ENCODE data around the gene SIX1. TPM values are rescaled to one million over a fixed set of nuclear protein-coding genes. Genes with fewer than 3 reads are reported as not detected.

The SIX1 gene
- total RNA-seq, 4 donors from 2014 or later = 0.31 to 0.64 TPM; not detected in 2

DNA sequence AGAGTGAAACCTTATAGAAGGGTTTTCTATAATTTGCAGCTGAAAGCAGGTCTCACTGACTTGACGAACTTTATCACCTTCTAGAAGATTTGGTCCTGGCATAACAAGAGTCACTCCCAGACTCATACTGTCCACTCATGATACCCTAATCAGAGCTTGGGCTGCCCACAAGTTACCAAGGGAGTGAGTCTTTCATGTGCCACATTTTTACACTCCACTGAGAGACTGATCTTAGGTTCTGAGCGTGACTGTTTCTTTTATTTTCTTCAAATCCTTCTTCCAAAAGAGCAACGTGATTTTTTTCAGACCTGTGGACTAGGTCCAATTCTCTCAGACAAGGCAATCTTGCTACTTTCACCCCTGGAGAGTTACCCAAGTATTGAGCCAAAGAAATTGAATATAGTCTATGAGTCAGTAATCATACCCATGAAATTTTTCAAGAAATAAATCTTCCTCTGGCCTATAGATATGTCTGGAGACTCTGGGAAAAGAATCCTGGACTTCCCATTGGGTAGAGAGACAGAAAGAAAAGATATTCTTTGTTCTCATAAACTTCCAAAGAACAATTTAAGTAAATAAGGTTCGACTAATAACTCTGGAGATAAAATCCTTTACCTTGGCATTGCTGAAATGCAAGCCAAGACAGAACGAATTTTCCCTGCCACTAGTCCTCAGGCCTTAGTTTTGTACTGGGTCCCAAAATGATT is 26.9 kb downstream of the SIX1 start:
- Histone ChIP-seq H3K27me3 (peaks cover 3% of the 10 kb centered on the region), H3K9me3 (no peaks in the 10 kb centered on the region), H3K36me3 (no peaks in the 10 kb centered on the region), H3K27ac (no peak overlapping the region), H3K4me1 (no peaks in the 10 kb centered on the region), H3K4me3 (no peak overlapping the region)
- DNase-seq (ENCODE audit: low spot score in 2 of 2) = no peak
- TF ChIP-seq, protein P1, sequence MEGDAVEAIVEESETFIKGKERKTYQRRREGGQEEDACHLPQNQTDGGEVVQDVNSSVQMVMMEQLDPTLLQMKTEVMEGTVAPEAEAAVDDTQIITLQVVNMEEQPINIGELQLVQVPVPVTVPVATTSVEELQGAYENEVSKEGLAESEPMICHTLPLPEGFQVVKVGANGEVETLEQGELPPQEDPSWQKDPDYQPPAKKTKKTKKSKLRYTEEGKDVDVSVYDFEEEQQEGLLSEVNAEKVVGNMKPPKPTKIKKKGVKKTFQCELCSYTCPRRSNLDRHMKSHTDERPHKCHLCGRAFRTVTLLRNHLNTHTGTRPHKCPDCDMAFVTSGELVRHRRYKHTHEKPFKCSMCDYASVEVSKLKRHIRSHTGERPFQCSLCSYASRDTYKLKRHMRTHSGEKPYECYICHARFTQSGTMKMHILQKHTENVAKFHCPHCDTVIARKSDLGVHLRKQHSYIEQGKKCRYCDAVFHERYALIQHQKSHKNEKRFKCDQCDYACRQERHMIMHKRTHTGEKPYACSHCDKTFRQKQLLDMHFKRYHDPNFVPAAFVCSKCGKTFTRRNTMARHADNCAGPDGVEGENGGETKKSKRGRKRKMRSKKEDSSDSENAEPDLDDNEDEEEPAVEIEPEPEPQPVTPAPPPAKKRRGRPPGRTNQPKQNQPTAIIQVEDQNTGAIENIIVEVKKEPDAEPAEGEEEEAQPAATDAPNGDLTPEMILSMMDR (IDR thresholded peaks at IDR 0.05) = no peak
- no peak for TF ChIP-seq POLR2AphosphoS5 (IDR thresholded peaks at IDR 0.05)
- TF ChIP-seq EP300 (IDR thresholded peaks at IDR 0.05) = no peak
- TF ChIP-seq POLR2A (IDR thresholded peaks at IDR 0.05) = no peak
- 50% methylated on average over 5 of the region's 5 CpGs for WGBS

DNA sequence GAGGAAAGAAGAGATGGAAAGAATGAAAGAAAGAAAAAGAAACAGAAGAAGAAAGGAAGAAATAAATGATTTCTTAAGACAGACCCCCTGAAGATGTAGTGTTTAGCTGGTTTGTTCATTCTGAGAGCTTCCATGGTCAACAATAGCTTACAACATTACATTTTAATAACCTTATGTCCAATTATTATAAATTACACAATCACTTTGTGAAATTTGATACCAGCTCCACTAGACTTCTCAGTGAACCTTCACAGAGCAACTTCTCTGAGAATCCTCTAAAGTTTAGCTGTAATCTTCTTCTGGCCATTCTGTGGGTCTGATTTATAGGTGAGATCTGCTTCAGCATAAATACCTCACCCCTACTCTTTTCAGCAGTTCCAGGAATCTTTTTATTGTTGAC is 27.9 kb downstream of the SIX1 start:
- no peaks in the 10 kb centered on the region for H3K4me1 ChIP-seq
- H3K27me3 ChIP-seq = no peaks in the 10 kb centered on the region
- H3K9me3 ChIP-seq = no peaks in the 10 kb centered on the region
- TF ChIP-seq POLR2A (IDR thresholded peaks at IDR 0.05) (no peak), EP300 (IDR thresholded peaks at IDR 0.05) (no peak), POLR2AphosphoS5 (IDR thresholded peaks at IDR 0.05) (no peak)
- TF ChIP-seq, protein P1 (IDR thresholded peaks at IDR 0.05) = no peak
- no peak for DNase-seq (ENCODE audit: low spot score in 2 of 2)
- H3K27ac ChIP-seq = no peak overlapping the region
- H3K4me3 ChIP-seq = no peak overlapping the region
- no peaks in the 10 kb centered on the region for H3K36me3 ChIP-seq

DNA sequence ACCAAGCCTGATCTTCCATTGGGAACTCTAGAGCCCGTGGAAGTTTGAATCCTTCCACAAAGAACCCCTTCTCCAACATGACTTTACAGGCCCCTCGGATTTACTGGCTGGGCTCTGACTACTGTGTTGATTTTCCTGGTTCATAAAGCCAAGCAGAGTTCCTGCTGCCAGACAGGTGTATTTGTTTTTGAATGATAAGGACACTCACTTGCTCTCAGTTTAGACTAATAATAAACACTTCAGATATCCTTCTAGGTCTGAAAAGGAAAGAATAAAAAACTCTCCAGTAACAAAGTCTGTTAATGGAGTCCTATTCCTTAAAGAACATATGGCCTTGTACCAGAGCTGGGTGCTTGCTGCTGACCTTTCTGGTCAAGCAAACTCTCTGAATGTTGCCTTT is 31.0 kb downstream of the SIX1 start:
- Histone ChIP-seq H3K27me3 (no peaks in the 10 kb centered on the region), H3K27ac (no peak overlapping the region), H3K9me3 (no peaks in the 10 kb centered on the region), H3K4me1 (no peaks in the 10 kb centered on the region), H3K36me3 (no peaks in the 10 kb centered on the region), H3K4me3 (no peak overlapping the region)
- 75% methylated on average over 2 of the region's 2 CpGs for WGBS
- TF ChIP-seq POLR2A (IDR thresholded peaks at IDR 0.05) (no peak), EP300 (IDR thresholded peaks at IDR 0.05) (no peak), POLR2AphosphoS5 (IDR thresholded peaks at IDR 0.05) (no peak)
- TF ChIP-seq, protein P1 (IDR thresholded peaks at IDR 0.05) = no peak
- no peak for DNase-seq (ENCODE audit: low spot score in 2 of 2)

DNA sequence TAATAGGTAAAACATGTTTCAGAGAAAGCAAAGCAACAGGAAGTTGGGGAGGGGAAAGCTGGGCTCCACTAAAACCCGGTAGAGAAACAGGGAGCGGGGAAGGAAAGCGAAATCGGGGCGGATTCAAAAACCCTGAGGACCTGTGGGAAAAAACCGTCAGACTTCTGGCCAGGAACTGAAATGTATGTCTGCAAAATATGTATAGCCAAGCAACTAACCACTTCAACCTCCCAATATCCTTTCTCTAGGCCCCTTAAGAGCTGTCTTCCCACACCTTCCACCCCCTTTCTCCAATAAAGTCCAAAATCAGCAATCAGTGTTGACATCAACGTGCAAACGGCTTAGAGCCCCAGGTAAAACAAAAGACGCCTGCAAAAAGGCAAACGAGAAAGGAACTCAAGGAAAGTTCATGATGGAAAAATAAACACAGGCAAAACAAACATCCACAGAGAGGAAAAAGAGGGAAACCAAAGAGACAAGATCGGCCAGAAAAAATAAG is 32.8 kb downstream of the SIX1 start:
- Histone ChIP-seq H3K4me3 (no peak overlapping the region), H3K9me3 (no peaks in the 10 kb centered on the region), H3K27me3 (no peaks in the 10 kb centered on the region), H3K4me1 (no peaks in the 10 kb centered on the region), H3K27ac (no peak overlapping the region), H3K36me3 (no peaks in the 10 kb centered on the region)
- WGBS = 46% methylated on average over 11 of the region's 11 CpGs
- DNase-seq (ENCODE audit: low spot score in 2 of 2) = no peak
- TF ChIP-seq, protein P1 (IDR thresholded peaks at IDR 0.05) = no peak
- TF ChIP-seq EP300 (IDR thresholded peaks at IDR 0.05) = no peak
- TF ChIP-seq POLR2AphosphoS5 (IDR thresholded peaks at IDR 0.05) = no peak
- TF ChIP-seq POLR2A (IDR thresholded peaks at IDR 0.05) = no peak

DNA sequence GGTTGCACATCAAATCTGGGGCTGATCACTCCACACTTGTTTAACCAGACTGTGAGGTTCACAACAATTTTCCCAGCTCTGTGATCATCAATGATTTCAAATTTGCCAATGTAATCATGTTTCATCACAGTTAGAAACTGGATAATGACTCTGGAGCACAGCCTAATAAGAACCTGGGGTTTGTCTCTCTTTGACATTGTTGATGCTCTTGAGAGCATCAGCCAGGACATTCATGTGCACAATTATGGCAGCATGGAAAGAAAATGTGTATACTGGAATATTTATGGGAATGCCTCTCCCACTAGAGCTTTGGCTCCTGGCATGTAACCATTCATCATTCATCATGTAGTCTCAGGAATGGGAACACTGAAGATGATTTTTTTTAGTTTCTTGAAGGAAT is 47.0 kb downstream of the SIX1 start:
- no peaks in the 10 kb centered on the region for H3K9me3 ChIP-seq
- TF ChIP-seq, protein P1 (IDR thresholded peaks at IDR 0.05) = no peak
- TF ChIP-seq POLR2A (IDR thresholded peaks at IDR 0.05) (no peak), EP300 (IDR thresholded peaks at IDR 0.05) (no peak), POLR2AphosphoS5 (IDR thresholded peaks at IDR 0.05) (no peak)
- no peak overlapping the region for H3K4me3 ChIP-seq
- no peaks in the 10 kb centered on the region for H3K36me3 ChIP-seq
- no peak overlapping the region for H3K27ac ChIP-seq
- no peaks in the 10 kb centered on the region for H3K4me1 ChIP-seq
- no peak for DNase-seq (ENCODE audit: low spot score in 2 of 2)
- no peaks in the 10 kb centered on the region for H3K27me3 ChIP-seq
